Inflammatory macrophage (primary cell): ENCODE results near the gene NCK2.

Experiments
- DNase-seq, 2 donors: peaks; one replicate each; pipeline ENCODE4 v3.0.0-alpha.2; 2020 to 2022

NCK2 gene

DNA sequence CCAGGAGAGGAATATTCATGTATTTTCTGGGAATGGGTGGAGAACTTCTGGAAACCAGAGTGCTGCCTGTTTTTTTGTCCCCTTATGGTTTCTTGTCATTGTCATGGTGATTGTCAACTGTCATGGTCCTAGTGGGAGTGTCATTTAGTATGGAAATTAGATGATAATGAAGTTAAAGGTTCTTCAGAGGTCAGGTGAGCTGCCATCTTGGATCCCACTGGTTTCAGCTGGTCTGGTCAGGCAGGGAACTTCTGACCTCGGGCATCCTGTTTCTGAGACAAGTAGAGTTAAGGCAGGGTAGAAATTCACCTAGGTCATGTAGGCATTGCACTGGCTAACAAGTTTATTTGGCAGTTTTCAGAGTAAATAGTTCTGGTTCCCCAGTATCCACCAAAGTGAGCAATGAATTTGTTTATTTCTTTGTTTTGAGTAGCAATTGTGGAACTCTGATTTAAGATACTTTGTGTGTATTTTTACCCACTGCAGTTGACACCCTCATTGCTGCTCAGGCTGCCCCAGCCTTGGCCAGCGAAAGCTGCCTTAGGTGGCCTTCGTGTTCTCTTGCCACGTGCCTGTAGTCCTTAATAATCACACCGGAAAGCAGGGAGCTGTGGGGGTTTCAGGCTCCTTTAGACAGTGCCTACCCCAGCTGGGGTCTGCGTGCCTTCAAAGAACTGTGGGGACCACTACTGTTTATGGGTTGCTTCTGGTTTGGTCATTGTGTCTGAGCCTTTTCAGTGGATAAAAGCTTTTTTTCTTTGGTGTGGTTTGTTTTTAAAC, 48.7 kb downstream of the NCK2 start:
- no peak for DNase-seq

DNA sequence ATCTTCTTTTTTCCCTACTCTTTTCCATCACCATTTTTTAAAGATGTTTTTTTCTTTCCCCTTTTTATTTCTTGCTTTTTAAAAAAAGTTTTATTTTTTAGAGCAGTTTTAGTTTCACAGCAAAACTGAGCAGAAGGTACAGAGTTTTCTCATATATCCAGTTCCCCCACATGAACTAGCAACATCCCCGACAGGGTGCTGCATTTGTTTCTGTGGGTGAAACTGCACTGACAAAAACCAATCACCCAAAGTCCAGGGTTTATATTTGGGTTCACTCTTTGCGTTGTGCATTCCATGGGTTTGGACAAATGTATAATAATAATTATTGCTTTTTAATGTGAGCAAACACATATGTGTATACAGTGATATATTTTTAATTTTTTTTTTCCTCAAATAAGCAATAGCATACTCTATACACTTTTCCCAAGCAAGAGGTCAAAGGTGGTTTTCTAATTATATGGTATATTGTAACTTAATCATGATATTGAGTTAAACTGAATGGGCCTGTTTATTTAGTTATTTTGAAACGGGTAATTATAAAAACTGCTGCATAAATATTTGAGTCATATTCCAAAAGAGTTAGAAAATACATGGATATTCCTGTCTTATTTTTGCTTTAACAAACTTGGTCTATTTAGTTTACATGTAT, 50.3 kb downstream of the NCK2 start:
- no peak for DNase-seq

- no peak for DNase-seq
Observed at GRCh38 chr2:105795575-105795934, 50.8 kb downstream of the NCK2 start.

DNA sequence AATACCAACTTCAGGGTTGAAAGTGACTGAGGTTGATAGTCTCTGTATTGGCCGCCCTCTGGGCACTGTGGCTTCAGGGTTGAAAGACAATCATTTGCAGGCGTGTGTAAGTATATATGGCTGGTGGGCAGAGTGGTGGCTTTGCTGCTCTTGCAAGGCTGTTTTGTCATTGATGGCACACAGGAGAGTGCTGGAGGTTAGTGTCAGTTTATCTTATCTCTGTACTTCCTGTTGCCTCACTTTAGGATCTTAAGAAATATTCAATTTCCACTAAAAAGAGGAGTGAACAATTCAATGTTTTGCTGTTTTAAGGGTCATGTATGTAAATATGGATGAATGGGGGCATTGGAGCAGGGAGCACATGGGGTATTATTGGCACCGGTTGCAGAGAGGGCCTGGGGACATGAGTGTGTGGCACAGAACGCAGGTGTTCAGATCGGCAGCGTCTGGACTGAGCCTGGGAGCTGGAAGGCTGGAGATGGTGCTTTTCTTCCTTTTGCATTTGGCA, 51.5 kb downstream of the NCK2 start:
- DNase-seq = no peak

DNA sequence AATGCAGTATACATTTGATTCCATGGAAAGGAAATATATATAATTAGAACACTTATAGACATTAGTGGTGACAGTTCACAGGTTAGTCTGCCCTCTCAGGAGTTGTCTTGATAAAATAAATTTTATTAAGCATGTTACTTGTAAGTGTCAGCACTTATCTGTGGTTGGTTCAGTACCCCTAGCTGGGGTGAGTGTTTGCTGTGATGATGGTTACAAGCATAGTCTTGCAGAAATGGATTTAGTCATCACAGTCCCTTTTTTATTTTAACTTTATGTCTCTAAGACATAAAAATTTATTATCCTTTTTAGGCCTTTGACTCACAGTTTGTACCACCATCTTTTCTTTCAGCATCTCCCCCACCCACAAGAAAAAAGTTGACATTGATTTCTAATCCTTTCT, 52.1 kb downstream of the NCK2 start:
- DNase-seq = no peak

DNA sequence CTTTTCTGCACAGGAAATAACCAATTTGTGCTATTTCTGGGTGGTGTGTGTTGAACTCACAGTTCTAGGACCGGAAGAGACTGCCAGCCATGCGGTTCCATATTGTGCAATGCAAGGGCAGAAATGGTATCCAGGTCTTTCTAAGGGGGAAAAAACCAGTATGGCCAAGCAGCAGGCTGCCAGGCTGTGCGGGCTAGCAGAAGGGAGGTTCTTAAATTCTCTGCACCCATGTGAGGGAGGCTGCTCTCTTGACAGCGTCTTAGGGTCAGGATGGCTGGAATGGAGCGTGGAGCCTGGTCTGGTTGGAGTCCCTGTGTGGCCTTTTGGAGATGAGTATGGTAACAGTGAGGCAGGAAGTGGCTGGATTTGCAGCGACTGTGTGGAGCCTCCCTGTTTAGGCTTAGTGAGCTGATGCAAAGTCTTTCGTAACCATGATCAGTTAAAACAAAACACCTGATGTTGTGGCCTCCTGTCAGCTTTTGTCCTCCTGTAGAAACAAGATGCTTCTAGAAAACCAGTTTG, 52.6 kb downstream of the NCK2 start:
- DNase-seq = peak; percentile 37 to 44

DNA sequence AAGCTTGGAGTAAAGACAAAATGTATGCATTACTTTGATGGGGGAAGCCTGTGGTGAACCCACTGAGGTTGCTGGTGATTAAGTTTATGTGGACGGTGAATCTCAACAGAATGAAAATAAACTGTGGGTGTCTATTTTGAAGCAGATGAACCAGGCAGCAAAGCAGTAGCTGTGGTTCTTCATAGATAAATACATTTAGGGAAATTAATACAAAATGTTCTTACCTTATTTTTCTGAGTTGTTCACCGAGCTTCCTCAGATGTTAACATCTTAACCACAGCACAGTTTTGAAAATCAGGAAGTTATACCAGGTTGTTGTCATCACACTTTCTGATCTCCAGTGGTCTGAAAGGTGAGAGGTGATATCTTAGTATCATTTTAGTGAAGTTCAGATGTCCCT, 53.9 kb downstream of the NCK2 start:
- no peak for DNase-seq

- peak; percentile 67 to 76 for DNase-seq
Observed at GRCh38 chr2:105800036-105800713, 55.5 kb downstream of the NCK2 start.

DNA sequence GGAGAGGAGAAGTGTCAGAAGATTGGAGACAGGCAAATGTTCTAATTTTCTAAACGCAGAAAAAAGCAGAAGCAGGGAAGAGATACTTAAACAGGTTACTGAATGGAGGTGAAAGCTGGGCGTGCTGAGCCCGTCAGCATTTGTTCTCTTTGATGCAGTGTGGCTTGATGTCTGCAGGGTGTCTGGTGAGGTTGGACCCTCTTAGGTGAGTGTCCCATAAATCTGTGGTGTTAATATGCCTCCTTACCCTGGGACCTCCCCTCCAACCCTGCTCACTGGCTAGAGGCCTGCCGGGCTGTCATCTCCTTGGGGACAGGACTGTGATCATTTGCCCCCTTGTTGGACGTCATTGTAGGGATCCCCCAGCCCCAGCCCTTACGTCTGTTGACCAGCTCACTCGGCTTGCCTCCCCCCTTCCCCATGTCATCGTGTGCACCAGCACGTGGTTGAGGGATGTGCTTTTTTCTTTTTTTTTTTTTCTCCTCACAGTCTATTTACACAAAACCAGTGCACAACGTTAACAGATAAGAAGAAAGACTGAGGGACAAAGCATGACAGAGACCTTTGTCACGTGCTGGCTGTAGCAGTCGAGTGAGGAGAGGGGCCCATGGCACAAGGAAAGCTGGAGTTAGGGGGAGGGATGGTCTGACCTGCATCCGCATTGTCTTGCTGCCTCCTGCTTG, 56.4 kb downstream of the NCK2 start:
- no peak for DNase-seq

- no peak for DNase-seq
Observed at GRCh38 chr2:105801961-105802360, 57.2 kb downstream of the NCK2 start.

- DNase-seq = peak; percentile 50 to 64
Observed at GRCh38 chr2:105802587-105802986, 57.9 kb downstream of the NCK2 start.

DNA sequence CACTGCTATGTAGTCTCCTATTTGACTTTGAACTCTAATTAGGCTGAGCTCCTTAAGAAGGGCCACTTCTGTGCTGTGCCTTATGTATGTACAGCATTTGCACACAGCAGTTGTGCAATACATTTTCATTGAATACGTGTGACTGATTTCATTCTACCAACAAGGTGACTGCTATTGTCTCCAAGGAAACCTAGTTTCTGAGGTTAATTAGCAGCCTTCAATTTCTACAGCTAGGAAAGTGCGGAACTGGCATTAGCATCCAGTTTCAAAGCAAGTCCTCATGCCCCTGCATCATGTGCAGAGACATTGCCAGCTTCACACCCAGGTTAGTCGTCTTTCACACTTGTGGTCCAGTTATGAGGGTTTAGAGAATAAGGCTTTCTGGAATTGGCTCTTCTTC, 58.6 kb downstream of the NCK2 start:
- no peak for DNase-seq

GRCh38 chr2:105803773-105804172, 59.1 kb downstream of the NCK2 start:
- no peak for DNase-seq

- DNase-seq = no peak
Observed at GRCh38 chr2:105804266-105804665, 59.6 kb downstream of the NCK2 start.

GRCh38 chr2:105806996-105807395, 62.3 kb downstream of the NCK2 start:
- no peak for DNase-seq

DNA sequence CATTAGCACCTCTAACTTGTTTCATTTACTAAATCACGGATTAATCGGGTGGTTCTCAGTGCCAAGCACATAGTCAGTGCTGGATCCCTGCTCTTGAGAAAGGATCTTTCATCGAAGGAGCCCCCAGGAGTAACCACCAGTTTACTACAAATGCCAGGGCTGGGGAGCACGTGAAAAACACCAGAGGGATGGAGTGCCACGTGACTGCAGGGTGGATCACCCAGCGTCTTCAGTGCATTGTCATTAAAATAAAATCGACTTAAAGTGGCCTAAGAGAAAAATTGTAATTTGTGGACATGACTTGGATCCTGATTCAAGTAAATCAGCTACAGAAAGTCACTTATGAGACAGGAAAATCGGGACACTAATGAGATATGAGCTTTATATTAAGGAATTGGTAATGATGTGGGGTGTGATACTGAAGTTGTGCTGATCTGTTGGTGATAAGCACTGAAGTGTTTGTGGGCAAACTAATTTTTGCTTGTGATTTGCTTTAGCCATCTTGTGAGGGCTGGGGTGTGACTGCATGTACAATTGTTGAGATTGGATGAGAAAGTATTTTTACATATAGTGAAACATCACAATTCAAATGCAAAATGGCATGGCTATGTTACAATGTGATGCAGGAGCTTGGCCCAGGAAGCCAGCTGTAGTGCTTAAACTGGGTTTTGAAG, 63.8 kb downstream of the NCK2 start:
- no peak for DNase-seq

GRCh38 chr2:105809097-105809473, 64.4 kb downstream of the NCK2 start:
- DNase-seq = no peak

DNA sequence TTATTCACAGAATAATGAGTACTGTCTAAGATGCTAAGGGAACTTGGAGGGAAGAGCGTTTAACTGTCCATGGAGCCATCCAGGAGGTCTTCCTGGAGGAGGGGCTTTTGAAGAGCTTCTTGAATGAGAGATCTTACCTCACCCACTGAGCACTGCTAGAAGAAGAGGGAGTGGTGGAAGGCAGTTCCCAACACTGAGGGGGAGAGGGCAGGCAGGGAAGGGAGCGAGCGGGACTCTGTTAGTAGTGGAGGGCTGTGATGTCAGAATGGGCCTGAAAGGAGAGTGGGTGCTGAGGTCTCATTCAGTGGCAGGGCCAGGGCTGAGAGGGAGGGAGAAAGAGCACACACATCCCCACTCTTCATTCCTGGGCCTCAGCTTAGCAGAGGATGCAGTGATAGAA, 65.0 kb downstream of the NCK2 start:
- DNase-seq = no peak

DNA sequence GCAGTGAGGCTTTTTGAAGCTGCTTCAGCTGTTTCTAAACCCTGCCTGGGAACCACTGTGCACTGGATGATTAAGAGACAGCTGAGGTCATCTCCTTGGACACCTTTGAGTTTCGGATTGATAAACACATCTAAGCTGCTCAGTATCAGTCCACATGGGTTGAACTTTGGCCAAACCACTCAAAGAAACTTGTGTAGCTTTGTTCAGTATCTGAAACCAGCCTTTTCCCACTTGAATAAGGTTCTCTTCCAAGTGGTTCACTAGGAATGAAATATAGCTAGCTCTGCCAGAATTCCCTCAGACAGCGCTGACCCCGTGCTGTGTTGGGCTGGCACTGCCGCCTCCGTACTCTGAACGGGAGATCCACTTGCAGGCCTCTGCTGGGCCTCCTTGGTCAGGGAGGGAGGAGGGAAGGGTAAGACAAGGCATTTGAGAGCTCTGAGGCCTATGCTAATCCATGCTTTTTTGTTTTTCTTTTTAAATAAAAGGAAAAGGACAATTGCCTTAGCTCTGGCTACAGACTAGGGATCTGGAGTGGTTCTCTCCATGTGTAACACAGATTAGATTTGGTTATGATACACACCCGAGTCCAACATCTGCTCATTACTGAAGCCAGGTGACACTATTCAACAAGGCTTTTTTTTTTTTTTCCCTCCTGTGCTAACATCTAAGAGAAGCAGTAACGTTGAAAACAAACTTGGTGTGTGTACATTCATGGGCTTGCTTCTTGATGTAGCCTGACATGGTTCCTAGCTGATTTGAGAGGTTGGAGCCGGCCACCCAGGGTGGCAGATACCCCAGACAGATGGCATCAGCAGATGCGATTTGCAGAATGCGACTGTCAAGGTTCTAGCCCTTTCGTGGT, 67.7 kb downstream of the NCK2 start:
- DNase-seq = no peak

DNA sequence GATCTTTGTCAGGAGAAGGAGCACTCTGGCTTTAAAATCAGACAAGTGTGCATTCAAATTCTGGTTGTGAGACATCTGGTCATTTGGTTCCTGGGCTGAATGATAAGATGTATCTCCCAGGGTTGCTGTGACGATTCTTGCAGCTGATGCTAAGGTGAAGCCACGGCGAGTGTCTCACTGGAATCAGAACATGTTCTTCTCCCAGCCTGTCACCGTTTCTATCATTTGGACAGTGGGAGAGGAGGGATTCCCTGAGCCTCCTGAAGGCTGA, 68.3 kb downstream of the NCK2 start:
- DNase-seq = no peak

GRCh38 chr2:105813405-105813804, 68.7 kb downstream of the NCK2 start:
- DNase-seq = no peak
